NCI-H226 (cell line): Measurements from ENCODE around the gene RAD18.

Experiments used
- DNase-seq: peaks from one replicate; pipeline ENCODE4 v3.0.0-alpha.2; 2015

Gene RAD18

GRCh38 chr3:8891303-8891702 lies 72.0 kb downstream of the RAD18 start:
- no peak for DNase-seq

- DNase-seq: peak; percentile 76
These were observed 74.9 kb downstream of the RAD18 start for GRCh38 chr3:8888301-8888915.

DNA sequence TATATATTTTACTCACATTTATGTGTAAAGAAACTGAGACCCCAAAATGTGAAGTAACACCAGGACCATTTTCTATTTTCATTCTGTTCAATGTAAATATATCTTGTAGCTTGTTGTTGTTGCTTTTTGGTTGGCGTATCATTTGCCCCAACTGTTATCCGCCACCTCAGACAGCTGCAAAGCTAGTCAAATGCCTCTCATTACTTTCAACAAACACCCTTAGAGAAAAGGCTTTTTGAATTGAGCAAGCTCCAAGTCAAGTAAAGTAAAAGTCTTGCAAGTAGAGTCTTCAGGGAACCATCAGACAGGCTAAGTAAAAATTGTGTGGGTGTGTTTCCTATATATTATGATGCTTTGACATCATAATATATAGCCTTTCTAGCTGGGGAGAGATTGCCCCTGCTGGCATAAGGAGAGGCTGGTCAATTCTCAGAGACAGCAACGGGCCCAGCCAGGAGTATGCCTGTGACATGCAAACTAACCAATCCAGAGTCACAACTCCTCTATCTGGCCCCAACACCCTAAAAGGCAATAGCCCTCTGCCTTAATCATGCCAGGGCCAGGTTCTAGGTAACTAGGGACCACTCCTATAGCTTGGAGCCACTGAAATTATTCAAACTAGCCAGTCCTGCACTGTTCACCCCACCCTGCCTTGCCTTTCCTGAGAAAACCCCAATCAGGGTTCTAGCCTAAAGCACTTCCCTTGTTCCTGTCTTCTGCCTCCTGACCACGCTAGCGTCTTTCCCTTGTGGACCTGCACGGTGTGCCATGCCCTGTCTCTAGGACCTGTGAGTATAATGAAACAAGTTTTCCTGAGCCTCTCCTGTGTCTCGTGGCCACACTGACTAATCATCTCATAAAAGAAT lies 75.6 kb downstream of the RAD18 start:
- DNase-seq: no peak

DNA sequence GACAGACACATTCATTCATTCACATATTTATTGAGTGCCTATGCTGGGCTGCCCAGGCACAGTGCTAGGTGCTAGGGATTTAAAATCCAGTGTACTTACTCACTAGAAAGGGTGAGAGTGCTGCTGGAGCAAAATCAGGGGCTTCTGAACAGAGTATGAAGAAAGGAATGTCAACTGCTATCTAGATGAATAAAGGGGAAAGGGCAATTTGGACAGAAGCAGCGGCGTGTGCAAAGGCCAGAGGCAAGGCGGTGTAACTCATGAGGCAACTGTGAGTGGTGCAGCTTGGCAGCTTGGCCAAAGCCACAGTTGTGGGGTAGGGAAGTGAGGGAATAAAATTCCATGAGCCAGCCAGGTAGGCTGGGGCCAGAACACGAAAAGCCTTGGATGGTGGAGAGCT lies 76.7 kb downstream of the RAD18 start:
- peak; percentile 89 for DNase-seq

- no peak for DNase-seq
These were observed 77.5 kb downstream of the RAD18 start for GRCh38 chr3:8885536-8886316.

GRCh38 chr3:8884630-8885290 lies 78.5 kb downstream of the RAD18 start:
- peak; percentile 88 for DNase-seq

- no peak for DNase-seq
These were observed 80.6 kb downstream of the RAD18 start for GRCh38 chr3:8882642-8883041.

DNA sequence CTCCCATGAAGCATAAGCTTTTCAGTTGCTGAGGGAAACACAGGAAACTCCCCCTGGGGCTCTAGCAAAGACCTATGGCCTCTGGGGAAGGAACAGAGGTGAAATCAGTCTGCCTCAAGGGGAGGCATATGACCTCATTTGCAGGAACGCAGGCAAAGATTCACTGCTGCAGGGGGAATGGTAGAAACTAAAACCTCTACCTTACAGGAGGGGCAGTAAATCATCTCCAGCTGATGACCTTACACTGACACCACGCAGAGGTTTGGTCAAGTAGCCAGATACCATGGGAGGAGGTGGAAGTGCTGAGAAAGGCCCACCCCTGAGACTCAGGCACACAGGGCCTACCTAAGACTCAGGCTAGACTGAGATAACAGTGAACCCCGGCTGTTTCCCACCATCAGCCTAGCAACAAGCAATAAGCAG lies 81.1 kb downstream of the RAD18 start:
- peak; percentile 99 for DNase-seq

DNA sequence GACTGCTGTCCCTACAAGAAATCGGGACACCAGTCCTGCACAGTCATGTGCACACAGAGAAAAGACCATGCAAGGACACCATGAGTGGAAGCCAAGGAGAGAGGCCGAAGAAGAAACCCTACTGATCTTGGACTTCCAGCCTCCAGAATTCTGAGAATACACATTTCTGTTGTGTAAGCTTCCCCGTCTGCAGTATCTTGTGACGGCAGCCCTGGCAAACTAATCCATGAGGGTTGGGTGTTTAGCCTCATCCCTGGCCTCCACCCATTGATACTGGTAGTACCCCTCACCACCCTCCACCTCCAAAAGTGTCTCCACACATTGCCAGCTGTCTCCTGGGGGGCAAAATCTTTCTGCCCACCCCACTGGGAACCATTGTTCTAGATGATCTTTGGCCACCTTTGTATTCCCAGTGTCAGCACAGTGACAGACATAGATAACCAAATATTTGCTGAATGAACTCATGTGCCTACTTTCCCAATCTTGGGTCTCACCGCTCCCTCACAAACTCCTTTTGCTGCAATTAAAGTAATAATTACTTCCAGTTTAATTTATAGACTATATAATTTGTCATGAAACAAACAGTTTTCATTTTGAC lies 83.8 kb downstream of the RAD18 start:
- no peak for DNase-seq

GRCh38 chr3:8875836-8876235 lies 87.4 kb downstream of the RAD18 start:
- DNase-seq: no peak

DNA sequence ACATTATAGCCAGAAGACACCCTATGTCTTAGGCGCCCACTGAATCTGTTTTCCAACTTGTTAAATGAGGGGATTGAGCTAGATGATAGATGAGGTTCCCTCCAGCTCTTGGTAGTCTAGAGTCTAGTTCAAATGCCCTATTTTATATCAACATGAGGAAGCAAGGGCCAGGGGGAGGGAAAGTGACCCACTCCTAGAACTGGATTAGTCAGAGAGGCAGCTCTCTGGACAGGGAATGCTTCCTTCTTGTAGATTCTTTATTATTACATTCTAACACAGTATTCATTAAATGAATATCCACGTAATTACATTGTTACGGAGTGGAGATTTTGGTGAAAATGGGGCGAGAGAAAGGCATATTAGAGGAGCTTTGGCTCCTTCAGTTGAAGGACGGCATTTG lies 89.5 kb downstream of the RAD18 start:
- DNase-seq: peak; percentile 39

DNA sequence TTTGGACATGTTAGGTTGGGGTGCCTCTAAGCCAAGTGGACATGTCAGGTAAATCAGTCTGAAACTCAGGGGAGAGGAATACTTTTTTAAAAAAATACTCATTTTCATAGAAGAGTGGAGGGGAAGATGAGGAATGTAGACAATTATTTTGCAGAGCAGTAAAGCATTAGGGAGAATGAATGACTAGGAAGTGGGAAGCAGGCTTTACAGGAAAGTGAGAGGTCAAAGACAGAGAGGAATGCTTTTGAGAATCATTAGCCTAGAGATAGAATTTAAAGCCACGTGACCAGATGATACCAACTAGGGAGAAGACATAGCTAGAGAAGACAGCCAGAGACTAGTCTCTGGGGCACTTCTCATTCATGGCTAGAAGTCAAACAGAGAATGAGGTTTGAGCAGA lies 91.0 kb downstream of the RAD18 start:
- no peak for DNase-seq

DNA sequence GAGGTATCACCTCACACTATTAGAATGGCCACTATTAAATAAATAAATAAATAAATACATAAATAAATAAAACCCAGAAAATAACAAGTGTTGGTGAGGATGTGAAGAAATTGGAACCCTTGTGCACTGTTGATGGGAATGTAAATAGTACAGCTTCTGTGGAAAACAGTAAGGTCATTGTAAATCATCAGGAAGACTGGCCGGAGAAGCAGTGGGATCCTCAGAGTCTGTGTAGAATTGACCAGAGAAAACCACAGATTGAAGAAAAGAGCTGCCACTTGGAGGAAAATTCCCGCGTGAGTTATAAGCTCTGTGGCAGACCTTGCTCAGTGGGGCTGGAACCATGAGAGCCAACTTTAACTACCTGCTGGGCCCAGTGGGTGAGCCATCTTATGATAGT lies 92.0 kb downstream of the RAD18 start:
- DNase-seq: no peak

- DNase-seq: no peak
These were observed 93.1 kb downstream of the RAD18 start for GRCh38 chr3:8870134-8870533.

- peak; percentile 99 for DNase-seq
These were observed 93.7 kb downstream of the RAD18 start for GRCh38 chr3:8869613-8870012.

DNA sequence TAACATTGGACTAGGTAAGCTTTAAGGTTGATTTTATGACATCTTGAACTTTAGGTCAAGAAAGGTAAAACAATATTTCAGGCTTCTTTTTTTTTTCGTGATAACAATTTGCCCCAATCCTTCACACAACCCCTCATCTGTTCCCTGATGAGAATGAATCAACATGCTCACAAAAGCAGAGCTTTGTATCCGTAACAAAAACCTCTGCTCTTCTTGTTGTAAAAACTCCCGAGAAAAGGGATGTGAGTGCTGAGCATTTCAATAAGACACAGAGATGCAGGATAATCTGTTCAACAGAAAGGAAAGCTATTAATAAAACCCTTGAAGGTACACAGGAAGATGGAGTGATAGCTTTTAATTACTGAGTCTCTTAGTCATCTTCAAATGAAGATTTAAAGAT lies 94.3 kb downstream of the RAD18 start:
- no peak for DNase-seq

- no peak for DNase-seq
These were observed 95.6 kb downstream of the RAD18 start for GRCh38 chr3:8867646-8868045.

- DNase-seq: no peak
These were observed 97.6 kb downstream of the RAD18 start for GRCh38 chr3:8865697-8866096.

DNA sequence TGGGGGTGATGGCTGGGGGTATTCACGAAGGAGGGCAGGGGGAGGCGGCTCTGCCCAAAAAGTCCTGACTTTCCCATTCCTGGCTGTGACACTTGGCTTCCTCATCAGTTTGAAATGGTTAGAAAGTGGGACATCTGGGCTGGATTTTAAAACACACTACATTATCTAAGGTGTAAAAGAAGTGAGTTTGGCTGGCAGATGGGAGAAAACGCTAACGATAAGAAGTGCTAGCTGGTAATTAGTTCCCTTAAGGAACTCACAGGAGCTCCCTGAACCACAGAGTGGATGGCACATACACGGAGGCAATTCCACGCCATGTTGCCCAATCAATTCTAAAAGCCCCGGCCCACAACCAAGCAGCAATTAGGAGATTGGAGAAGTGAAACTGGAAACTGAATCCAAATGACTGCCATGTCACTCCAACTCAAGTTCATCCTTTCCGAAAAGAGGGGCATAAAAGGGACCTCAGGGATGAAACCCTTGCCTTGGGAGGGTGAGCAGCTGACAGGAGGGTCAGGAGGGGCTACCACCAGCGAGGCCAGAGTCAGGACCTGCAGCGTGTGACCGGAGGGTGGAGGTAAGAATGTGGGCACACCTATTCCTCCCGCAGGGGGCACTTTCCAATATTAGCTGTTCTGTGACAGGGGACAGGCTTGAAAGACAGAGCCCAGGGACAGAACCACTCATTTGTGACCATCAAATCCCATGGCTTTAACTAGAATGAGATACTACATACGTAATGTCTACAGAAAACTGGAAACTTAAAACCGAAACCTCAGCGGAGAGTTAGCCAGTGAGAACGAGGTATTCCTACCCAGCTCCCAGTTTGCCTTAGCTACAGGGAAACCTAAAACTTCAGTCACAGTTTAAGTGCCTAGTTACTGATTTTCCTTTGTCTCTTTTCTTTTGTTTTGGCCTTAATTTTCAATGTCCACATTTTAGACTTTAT lies 98.6 kb downstream of the RAD18 start:
- no peak for DNase-seq

DNA sequence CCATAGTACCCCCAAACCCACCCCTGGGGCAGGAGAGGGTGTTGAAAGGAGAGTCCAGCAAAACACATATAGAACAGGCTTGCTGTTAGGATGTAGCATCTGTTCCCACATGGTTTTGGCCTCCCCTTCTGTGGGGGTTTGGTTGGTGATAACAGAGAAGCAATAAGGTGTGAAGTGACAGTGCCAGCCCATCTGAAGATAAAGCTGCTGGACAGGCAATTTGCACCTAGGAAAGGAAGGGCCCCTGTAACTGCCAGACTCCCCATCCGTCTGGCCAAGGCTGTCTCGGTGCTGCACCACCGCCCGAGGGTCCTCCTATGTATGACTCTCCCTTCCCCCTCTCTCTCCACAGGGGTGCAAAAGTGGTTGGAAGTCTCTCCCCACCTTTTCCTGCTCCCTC lies 99.4 kb downstream of the RAD18 start:
- no peak for DNase-seq

- no peak for DNase-seq
These were observed 105.4 kb downstream of the RAD18 start for GRCh38 chr3:8857720-8858367.
